GM12878 (cell line): ENCODE measurements around the gene CRKL. TPM values are rescaled to one million over a fixed set of nuclear protein-coding genes. Genes with fewer than 3 reads are reported as not detected.

ENCODE experiments used
- ATAC-seq: fragments of 200-7000 bp; cut with Tn5 transposase; 3 replicates; pipeline ENCODE4 v1.9.1; 2020; ENCODE audit warnings: mild to moderate bottlenecking, moderate library complexity
- BruUV-seq: library from RNA; stranded (reverse); fragments of 400-500 nt; replicated peaks from 2 replicates; lab custom pipeline; 2021; lab: Mats Ljungman, UMichigan
- CTCF ChIA-PET: fragments of 300-600 bp; sonication (Branson Sonifier 250); formaldehyde crosslinking; extraction: SDS; loops from one replicate; lab custom pipeline; 2021; ENCODE audit warnings: inconsistent platforms; lab: Yijun Ruan, JAX
- POLR2A ChIA-PET: fragments of 350-600 bp; formaldehyde crosslinking; extraction: SDS; loops from one replicate; lab custom pipeline; 2021; ENCODE audit warnings: inconsistent platforms; lab: Charles Lee
- RAD21 ChIA-PET: fragments of 300-600 bp; sonication (Branson Sonifier 250); formaldehyde crosslinking; loops from one replicate; lab custom pipeline; 2023; ENCODE audit warnings: antibody characterized with exemption; ENCODE audit not compliant: unreplicated experiment; lab: Charles Lee
- SMC1A ChIA-PET: fragments of 300-600 bp; sonication (Branson Sonifier 250); formaldehyde crosslinking; loops from one replicate; lab custom pipeline; 2023; ENCODE audit not compliant: unreplicated experiment, uncharacterized antibody; lab: Charles Lee
- DNase-seq: peaks from one replicate; pipeline ENCODE4 v3.0.0-alpha.2; 2011; ENCODE audit warnings: low read depth, low spot score
- FAIRE-seq: peaks from 3 replicates; lab custom pipeline; 2011; peaks lifted over from hg19 to GRCh38; lab: Jason Lieb, UNC
- H2AFZ ChIP-seq: 2 replicates; pipeline ENCODE4 v1.6.0; 2011; ENCODE audit warnings: low read depth, low read length, control low read depth; ENCODE audit not compliant: control insufficient read depth
- H3K27ac ChIP-seq: 2 replicates; pipeline ENCODE4 v1.5.1; 2011; ENCODE audit warnings: control low read depth; ENCODE audit not compliant: control insufficient read depth, insufficient read depth
- H3K27me3 ChIP-seq, 2 experiments: replicated peaks in 1 of 2; 2 replicates each; pipeline versions ENCODE4 v1.6.0 to v1.6.1; 2011; ENCODE audit warnings: low read length in 1 of 2; ENCODE audit not compliant: control insufficient read depth in 2 of 2, insufficient read depth in 2 of 2
- H3K36me3 ChIP-seq, 2 experiments: 2 replicates each; pipeline ENCODE4 v1.5.1; 2011; ENCODE audit warnings: low read length in 1 of 2; ENCODE audit not compliant: control insufficient read depth in 2 of 2, insufficient read depth in 2 of 2
- H3K4me1 ChIP-seq: 2 replicates; pipeline ENCODE4 v1.6.1; 2011; ENCODE audit warnings: mild to moderate bottlenecking, low read length, moderate library complexity, mixed read lengths; ENCODE audit not compliant: control insufficient read depth, insufficient read depth
- H3K4me2 ChIP-seq: 2 replicates; pipeline ENCODE4 v1.6.0; 2011; ENCODE audit warnings: control low read depth; ENCODE audit not compliant: control insufficient read depth, insufficient read depth
- H3K4me3 ChIP-seq: fragments of 200-600 bp; sonication (generic); 2 replicates; pipeline ENCODE4 v1.5.1; 2016
- H3K79me2 ChIP-seq: 2 replicates; pipeline ENCODE4 v1.6.0; 2011; ENCODE audit warnings: low read length; ENCODE audit not compliant: control insufficient read depth, insufficient read depth
- H3K9ac ChIP-seq: 2 replicates; pipeline ENCODE4 v1.8.0; 2011; ENCODE audit warnings: low read length, control low read depth, mixed read lengths; ENCODE audit not compliant: control insufficient read depth, insufficient read depth
- H3K9me3 ChIP-seq: replicated peaks from 3 replicates; pipeline ENCODE4 v1.5.1; 2011; ENCODE audit warnings: mild to moderate bottlenecking, low read length; ENCODE audit not compliant: control insufficient read depth, insufficient read depth
- H4K20me1 ChIP-seq: 2 replicates; pipeline ENCODE4 v1.6.0; 2011; ENCODE audit not compliant: control insufficient read depth, insufficient read depth
- HDGF ChIP-seq: fragments of 450-650 bp; IDR thresholded peaks from 2 replicates; pipeline ENCODE4 v1.6.1; 2016; ENCODE audit warnings: antibody characterized with exemption
- MTA3 ChIP-seq: IDR thresholded peaks from 2 replicates; pipeline ENCODE4 v1.6.1; 2012; ENCODE audit warnings: low read length, inconsistent platforms, borderline replicate concordance
- PML ChIP-seq: IDR thresholded peaks from 2 replicates; pipeline ENCODE4 v1.6.1; 2012; ENCODE audit warnings: low read length, inconsistent platforms
- POU2F2 ChIP-seq: IDR thresholded peaks from 3 replicates; pipeline ENCODE4 v1.6.1; 2011; ENCODE audit warnings: low read depth, mild to moderate bottlenecking, low read length, borderline replicate concordance
- RELB ChIP-seq: fragments of 450-650 bp; IDR thresholded peaks from 2 replicates; pipeline ENCODE4 v1.6.1; 2017; ENCODE audit warnings: low read depth, mild to moderate bottlenecking, moderate library complexity
- STAT1 ChIP-seq: fragments of 450-650 bp; conservative IDR thresholded peaks from 2 replicates; pipeline ENCODE4 v1.6.1; 2014; ENCODE audit warnings: antibody characterized with exemption, mild to moderate bottlenecking
- ZNF274 ChIP-seq: IDR thresholded peaks from one replicate; pipeline ENCODE4 v1.8.0; 2011; ENCODE audit not compliant: insufficient read length, insufficient read depth
- WGBS: methylation state at CpG from one replicate; pipeline ENCODE4 v1.1.6; 2016; ENCODE audit warnings: low lambda C conversion rate; ENCODE audit not compliant: insufficient replicate concordance, insufficient coverage; ENCODE audit errors: missing lambda C conversion rate; 5-methylcytosine and 5-hydroxymethylcytosine counted together
- in situ Hi-C: fragments of 300-500 bp; cut with MboI; formaldehyde crosslinking; loops from 9 replicates; pipeline ENCODE4 v1.14.3; 2018; ENCODE audit warnings: mixed read lengths
- intact Hi-C: fragments of 100-400 bp; cut with micrococcal nuclease; formaldehyde crosslinking; loops from one replicate; pipeline ENCODE4 v1.14.2; 2022; ENCODE audit not compliant: unreplicated experiment
- polyA plus RNA-seq, 11 experiments: library from polyadenylated mRNA; depleted of rRNA in 4 of 11; unstranded in 6 of 11; stranded (reverse) in 5 of 11; fragments of >200 nt; fragmentation: Nextera tagmentation in 4 of 11; fragmentation: Illumina TruSeq in 1 of 11; extraction: Ambion mirVana in 4 of 11; extraction: Trizol in 1 of 11; gene quantifications; 1 replicate in 1 of 11; 2 replicates in 10 of 11; pipeline versions ENCODE4 v1.2.1 to v1.2.3, GENCODE V29; 2011 to 2016; ENCODE audit warnings: inconsistent platforms in 2 of 11, missing spikeins in 2 of 11, low read depth in 1 of 11
- total RNA-seq, 4 experiments: library from RNA; depleted of rRNA in 3 of 4; stranded (reverse); fragments of >200 nt in 3 of 4; fragmentation: Illumina TruSeq in 1 of 4; extraction: Trizol in 1 of 4; gene quantifications; 2 replicates each; pipeline versions ENCODE4 v1.2.1 to v1.2.3, GENCODE V29; 2013 to 2021
- TF ChIP-seq, protein P1 (sequence below): fragments of 450-650 bp; IDR thresholded peaks from 2 replicates; pipeline ENCODE4 v1.6.1; 2017; ENCODE audit warnings: mild to moderate bottlenecking, low read depth, inconsistent platforms; ENCODE audit not compliant: poor library complexity, severe bottlenecking

Gene CRKL
- total and polyA plus RNA-seq, 10 of the 15 experiments (the other 5 are each of a cell fraction or from before 2014, with no cell fraction given), result 12.6 to 61.2 (median 32.7) TPM

DNA sequence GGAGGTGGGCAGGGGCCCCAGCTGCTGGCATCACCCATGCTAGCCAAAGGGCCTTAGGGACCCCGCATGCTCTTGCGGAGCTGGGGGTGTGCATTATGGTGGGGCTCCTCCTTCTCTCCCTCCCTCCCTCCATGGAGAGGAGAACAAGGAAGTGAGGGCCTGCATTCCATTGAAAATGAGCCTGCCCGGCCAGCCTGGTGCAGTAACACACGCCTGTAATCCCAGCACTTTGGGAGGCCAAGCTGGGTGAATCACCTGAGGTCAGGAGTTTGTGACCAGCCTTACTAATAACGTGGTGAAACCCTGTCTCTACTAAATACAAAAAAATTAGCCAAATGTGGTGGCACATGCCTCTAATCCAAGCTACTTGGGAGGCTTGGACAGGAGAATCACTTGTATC, 36.0 kb upstream of the CRKL start:
- no peaks in the 10 kb centered on the region for H3K27me3 ChIP-seq
- no peak overlapping the region for H3K4me3 ChIP-seq
- no peak for DNase-seq
- in situ Hi-C loops, result no loop called here
- H3K9me3 ChIP-seq, result no peaks in the 10 kb centered on the region
- no peaks in the 10 kb centered on the region for H3K4me1 ChIP-seq
- no peak for ATAC-seq
- SMC1A ChIA-PET, result interaction anchor here (1.0 kb wide), 1 partner anchor 18 kb away, joined by 3 read pairs; no protein-coding TSS in a partner anchor
- no peak overlapping the region for H3K4me2 ChIP-seq
- no peak overlapping the region for H3K9ac ChIP-seq
- H3K27ac ChIP-seq, result no peak overlapping the region
- H3K36me3 ChIP-seq, result peaks cover 3 to 8% of the 10 kb centered on the region in 2 experiments
- POLR2A ChIA-PET, result interaction anchor here (0.6 to 0.7 kb wide), 2 partner anchors 10 to 22 kb away, joined by 3 read pairs; no protein-coding TSS in a partner anchor
- BruUV-seq, result no TSS peak
- TF ChIP-seq ZNF274 (no peak), MTA3 (no peak), RELB (no peak), STAT1 (no peak), PML (no peak), HDGF (no peak), POU2F2 (no peak)
- TF ChIP-seq, protein P1, sequence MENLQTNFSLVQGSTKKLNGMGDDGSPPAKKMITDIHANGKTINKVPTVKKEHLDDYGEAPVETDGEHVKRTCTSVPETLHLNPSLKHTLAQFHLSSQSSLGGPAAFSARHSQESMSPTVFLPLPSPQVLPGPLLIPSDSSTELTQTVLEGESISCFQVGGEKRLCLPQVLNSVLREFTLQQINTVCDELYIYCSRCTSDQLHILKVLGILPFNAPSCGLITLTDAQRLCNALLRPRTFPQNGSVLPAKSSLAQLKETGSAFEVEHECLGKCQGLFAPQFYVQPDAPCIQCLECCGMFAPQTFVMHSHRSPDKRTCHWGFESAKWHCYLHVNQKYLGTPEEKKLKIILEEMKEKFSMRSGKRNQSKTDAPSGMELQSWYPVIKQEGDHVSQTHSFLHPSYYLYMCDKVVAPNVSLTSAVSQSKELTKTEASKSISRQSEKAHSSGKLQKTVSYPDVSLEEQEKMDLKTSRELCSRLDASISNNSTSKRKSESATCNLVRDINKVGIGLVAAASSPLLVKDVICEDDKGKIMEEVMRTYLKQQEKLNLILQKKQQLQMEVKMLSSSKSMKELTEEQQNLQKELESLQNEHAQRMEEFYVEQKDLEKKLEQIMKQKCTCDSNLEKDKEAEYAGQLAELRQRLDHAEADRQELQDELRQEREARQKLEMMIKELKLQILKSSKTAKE, result no peak
- TF ChIP-seq, all 136 proteins: peak for 0
- RAD21 ChIA-PET, result no interaction called here
- Histone ChIP-seq H2AFZ (no peak overlapping the region), H3K79me2 (no peaks in the 10 kb centered on the region), H4K20me1 (no peaks in the 10 kb centered on the region)
- CTCF ChIA-PET, result no interaction called here
- 96% methylated on average over 4 of the region's 5 CpGs for WGBS
- FAIRE-seq, result no peak
- intact Hi-C loops, result no loop called here
